PC-3 (cell line): Measurements from ENCODE around the gene FAM13A.

Experiments used
- CTCF ChIP-seq: fragments of 300-600 bp; sonication (generic); conservative IDR thresholded peaks from 2 replicates; pipeline ENCODE4 v1.5.1; 2017; ENCODE audit warnings: antibody characterized with exemption, low read depth, mild to moderate bottlenecking, low read length
- EZH2 ChIP-seq: fragments of 300-600 bp; sonication (generic); IDR thresholded peaks from one replicate; pipeline ENCODE4 v1.6.1; 2017; ENCODE audit warnings: antibody characterized with exemption, mild to moderate bottlenecking, low read length; ENCODE audit not compliant: unreplicated experiment
- EZH2phosphoT487 ChIP-seq: fragments of 300-600 bp; sonication (generic); IDR thresholded peaks from 2 replicates; pipeline ENCODE4 v1.6.1; 2018; ENCODE audit warnings: mild to moderate bottlenecking, antibody characterized with exemption, low read length, borderline replicate concordance

GRCh38 chr4:89072921-89073320 lies 15.9 kb upstream of the FAM13A start:
- TF ChIP-seq CTCF, result no peak
- TF ChIP-seq EZH2, result no peak
- no peak for TF ChIP-seq EZH2phosphoT487
